GM12865 (cell line): ENCODE measurements around the gene GNG12.

ENCODE experiments used
- DNase-seq: peaks from one replicate; pipeline ENCODE4 v3.0.0; 2010; ENCODE audit warnings: low read depth
- H3K4me3 ChIP-seq: 2 replicates; pipeline ENCODE4 v1.5.1; 2011; ENCODE audit warnings: mild to moderate bottlenecking, low read depth, low read length, control low read depth
- TF ChIP-seq, protein P1 (sequence below): IDR thresholded peaks from 2 replicates; pipeline ENCODE4 v1.5.1; 2011; ENCODE audit warnings: low read length, control low read depth, low read depth, inconsistent platforms; ENCODE audit not compliant: insufficient read depth; ENCODE audit errors: missing control alignments

Gene GNG12

DNA sequence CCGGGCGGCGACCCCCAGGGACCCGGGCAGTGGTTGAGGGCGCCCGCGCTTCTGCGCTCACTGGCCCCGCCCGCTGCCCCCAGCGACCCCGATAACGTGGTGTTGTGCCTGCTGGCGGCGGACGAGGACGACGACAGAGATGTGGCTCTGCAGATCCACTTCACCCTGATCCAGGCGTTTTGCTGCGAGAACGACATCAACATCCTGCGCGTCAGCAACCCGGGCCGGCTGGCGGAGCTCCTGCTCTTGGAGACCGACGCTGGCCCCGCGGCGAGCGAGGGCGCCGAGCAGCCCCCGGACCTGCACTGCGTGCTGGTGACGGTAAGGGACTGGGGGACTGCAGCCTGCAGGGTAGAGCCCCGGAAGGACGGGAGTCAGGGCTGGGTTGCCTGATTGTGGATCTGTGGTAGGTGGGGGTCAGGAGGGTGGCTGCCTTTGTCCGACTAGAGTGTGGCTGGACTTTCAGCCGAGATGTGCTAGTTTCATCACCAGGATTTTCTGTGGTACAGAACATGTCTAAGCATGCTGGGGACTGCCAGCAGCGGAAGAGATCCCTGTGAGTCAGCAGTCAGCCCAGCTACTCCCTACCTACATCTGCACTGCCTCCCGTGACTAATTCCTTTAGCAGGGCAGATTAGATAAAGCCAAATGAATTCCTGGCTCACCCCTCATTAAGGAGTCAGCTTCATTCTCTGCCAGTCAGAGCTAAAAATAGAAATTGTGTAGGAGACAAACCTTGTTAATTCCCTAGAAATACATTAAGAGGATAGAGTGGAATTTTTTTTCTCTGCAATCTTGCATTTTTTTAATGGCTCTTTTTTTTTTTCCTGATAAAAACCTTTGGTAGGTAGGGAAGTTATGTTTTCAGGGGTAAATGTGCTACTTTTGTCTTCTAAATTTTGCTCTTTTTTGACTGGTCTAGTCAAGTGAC lies 146.7 kb downstream of the GNG12 start:
- TF ChIP-seq, protein P1, sequence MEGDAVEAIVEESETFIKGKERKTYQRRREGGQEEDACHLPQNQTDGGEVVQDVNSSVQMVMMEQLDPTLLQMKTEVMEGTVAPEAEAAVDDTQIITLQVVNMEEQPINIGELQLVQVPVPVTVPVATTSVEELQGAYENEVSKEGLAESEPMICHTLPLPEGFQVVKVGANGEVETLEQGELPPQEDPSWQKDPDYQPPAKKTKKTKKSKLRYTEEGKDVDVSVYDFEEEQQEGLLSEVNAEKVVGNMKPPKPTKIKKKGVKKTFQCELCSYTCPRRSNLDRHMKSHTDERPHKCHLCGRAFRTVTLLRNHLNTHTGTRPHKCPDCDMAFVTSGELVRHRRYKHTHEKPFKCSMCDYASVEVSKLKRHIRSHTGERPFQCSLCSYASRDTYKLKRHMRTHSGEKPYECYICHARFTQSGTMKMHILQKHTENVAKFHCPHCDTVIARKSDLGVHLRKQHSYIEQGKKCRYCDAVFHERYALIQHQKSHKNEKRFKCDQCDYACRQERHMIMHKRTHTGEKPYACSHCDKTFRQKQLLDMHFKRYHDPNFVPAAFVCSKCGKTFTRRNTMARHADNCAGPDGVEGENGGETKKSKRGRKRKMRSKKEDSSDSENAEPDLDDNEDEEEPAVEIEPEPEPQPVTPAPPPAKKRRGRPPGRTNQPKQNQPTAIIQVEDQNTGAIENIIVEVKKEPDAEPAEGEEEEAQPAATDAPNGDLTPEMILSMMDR = no peak
- DNase-seq = peak; percentile 81
- peak overlapping the region; percentile 63 for H3K4me3 ChIP-seq

DNA sequence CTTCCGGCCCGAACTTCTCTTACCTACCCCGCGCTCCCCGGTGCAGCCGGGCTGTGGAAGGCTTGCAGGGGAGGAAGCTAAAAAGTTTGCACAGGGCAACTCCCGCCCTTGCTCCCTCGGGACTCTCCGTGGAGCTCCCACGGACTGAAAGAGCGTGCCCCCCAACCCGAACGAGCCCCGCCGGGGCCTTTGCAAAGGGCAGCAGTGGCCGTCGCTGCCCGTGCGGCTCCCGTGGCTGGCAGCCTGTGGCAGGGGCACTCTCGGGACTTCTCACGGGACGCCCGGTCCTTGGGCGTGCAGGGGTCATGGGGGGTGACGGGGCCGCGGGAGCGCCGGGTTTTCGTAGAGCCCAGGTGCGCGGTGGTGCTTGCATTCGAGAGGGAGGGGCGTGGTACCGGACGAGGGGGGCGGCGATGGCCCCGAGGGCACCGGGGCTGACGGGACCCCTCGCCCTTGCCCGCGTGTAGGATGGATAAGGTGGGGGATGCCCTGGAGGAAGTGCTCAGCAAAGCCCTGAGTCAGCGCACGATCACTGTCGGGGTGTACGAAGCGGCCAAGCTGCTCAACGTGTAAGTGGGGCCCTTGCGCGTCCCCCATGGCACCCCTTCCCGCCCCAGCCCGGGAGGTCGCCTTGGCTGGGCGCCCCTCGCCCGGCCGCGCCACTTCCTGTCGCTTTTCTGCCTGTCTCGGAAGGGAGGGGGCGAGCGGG lies 147.6 kb downstream of the GNG12 start:
- peak; percentile 59 for DNase-seq
- TF ChIP-seq, protein P1 = no peak
- peak overlapping the region; percentile 63 for H3K4me3 ChIP-seq

DNA sequence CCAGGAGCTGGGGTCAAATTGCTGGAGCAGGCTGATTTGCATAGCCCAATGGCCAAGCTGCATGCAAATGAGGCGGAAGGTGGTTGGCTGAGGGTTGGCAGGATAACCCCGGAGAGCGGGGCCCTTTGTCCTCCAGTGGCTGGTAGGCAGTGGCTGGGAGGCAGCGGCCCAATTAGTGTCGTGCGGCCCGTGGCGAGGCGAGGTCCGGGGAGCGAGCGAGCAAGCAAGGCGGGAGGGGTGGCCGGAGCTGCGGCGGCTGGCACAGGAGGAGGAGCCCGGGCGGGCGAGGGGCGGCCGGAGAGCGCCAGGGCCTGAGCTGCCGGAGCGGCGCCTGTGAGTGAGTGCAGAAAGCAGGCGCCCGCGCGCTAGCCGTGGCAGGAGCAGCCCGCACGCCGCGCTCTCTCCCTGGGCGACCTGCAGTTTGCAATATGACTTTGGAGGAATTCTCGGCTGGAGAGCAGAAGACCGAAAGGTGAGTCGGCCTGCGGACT lies 148.2 kb downstream of the GNG12 start, which contains the start of gene GADD45A:
TSS of gene GADD45A (plus strand) at position 135 of the 491 bp plus-strand sequence. CDS start at position 429, 294 bp downstream.
- DNase-seq = peak; percentile 99
- TF ChIP-seq, protein P1 = no peak
- H3K4me3 ChIP-seq = peak within 1 kb of the TSS; percentile 63

DNA sequence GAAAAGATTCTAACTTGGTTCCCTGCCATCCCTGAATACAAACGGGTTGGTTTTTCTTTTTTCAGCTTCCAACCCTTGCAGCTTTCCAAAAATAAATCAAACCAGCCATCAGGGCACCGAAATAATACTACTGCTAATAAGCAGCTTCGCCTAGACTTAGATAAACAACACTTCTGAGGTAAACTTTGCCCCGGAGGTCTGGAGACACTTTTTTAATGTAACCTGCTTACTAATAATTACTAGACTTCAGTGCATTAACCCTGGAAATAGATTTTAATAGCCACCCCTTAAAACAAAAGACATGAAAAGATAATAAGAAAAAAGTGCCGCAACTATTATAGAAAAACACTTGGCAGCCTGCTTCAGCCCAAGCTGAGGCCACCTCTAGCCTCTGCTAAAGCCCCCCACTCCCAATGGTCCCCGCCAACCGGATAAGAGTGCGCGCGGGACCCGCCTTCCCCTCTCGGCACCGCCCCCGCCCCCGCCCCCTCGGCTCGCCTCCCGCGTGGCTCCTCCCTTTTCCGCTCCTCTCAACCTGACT lies 148.7 kb downstream of the GNG12 start:
- TF ChIP-seq, protein P1 = no peak
- peak overlapping the region; percentile 34 for H3K4me3 ChIP-seq
- no peak for DNase-seq

DNA sequence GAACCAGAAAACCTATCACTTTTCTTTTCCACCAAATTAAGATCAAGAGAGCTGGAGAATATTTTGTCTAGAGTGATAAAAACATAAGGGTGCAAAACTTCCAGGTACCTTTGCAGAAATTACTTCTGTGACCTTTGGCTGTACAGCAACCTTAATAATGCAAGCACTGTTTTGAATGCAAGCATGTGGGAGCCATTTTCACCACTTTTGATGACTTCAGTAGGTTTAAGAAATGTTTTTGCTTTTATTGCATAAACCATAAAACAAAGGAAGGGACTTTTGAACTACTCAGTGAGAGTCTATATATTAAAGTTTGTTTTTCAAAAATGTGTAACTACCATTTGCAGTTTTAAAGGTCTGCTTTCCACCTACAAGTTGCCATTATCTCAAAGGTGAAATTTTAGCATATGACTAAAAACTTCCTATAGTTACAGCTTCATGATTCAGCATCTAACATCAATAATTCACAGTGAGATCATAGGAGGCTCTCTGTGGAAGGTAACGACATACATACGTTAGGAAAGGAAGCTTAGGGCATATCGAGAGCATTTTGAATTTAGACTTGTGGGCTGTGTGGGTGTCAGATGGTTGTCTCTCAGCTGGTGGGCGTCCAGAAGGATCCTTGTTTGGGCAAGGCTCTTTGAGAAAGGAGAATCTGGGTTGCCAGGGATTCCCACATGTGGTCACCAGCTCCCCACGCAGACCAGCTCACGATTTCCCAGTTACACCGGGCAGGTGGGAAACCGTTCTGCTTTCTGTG lies 149.3 kb downstream of the GNG12 start:
- peak; percentile 15 for DNase-seq
- peak overlapping the region; percentile 34; the same call in 1 of the 2 replicates for H3K4me3 ChIP-seq
- TF ChIP-seq, protein P1 = no peak

DNA sequence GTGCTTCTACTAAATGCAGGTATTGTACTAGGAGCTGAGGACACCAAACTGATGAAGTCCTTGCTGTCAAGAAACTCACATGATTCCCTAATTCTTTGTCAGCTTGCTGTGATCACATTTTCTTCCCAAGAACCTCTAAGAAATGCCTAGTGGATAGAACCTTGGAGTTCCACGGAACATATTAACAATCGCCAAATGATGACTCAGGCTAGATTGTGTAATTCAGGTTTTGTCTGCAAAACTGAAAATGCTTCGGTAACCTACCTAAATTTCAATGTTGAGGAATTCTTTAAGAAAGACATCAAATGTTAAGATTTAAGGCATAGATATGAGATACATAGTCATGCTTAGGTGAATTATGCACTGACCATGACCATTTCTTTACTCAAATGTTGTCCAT lies 150.0 kb downstream of the GNG12 start:
- H3K4me3 ChIP-seq = no peak overlapping the region
- TF ChIP-seq, protein P1 = no peak
- no peak for DNase-seq
